HFF-Myc (cell line): ENCODE data around the gene NSD2.

Source experiments
- DNase-seq: peaks from one replicate; pipeline ENCODE4 v3.0.0-alpha.2; 2011; ENCODE audit warnings: low read depth; ENCODE audit errors: extremely low read depth
- H3K4me3 ChIP-seq: replicated peaks from 2 replicates; pipeline ENCODE4 v1.5.1; 2011; ENCODE audit warnings: low read depth, mild to moderate bottlenecking, control low read depth, low read length
- CTCF ChIP-seq: IDR thresholded peaks from 2 replicates; pipeline ENCODE4 v1.5.1; 2012; ENCODE audit warnings: mild to moderate bottlenecking, low read depth, low read length, control low read depth; ENCODE audit errors: missing control alignments

NSD2 gene

GRCh38 chr4:1927675-1928074, 56.5 kb downstream of the NSD2 start:
- no peak for DNase-seq
- no peak overlapping the region for H3K4me3 ChIP-seq
- no peak for TF ChIP-seq CTCF

GRCh38 chr4:1928356-1929239, 57.4 kb downstream of the NSD2 start:
- DNase-seq, result no peak
- TF ChIP-seq CTCF, result no peak
- no peak overlapping the region for H3K4me3 ChIP-seq

GRCh38 chr4:1932736-1933135, 61.5 kb downstream of the NSD2 start:
- no peak for DNase-seq
- TF ChIP-seq CTCF, result no peak
- no peak overlapping the region for H3K4me3 ChIP-seq

GRCh38 chr4:1933700-1934099, 62.5 kb downstream of the NSD2 start:
- no peak for DNase-seq
- no peak for TF ChIP-seq CTCF
- no peak overlapping the region for H3K4me3 ChIP-seq

GRCh38 chr4:1937550-1937949, 66.4 kb downstream of the NSD2 start:
- no peak overlapping the region for H3K4me3 ChIP-seq
- no peak for DNase-seq
- TF ChIP-seq CTCF, result no peak

GRCh38 chr4:1938027-1938426, 66.8 kb downstream of the NSD2 start:
- no peak for TF ChIP-seq CTCF
- DNase-seq, result no peak
- no peak overlapping the region for H3K4me3 ChIP-seq
